Ovary (tissue), 9 donors: Measurements from ENCODE around the gene PPP6R2. TPM values are rescaled to one million over a fixed set of nuclear protein-coding genes. Genes with fewer than 3 reads are reported as not detected.

ENCODE experiments used
- DNase-seq, 5 donors: peaks; one replicate each; pipeline ENCODE4 v3.0.0-alpha.2; 2019 to 2020
- H3K27ac ChIP-seq, 2 donors: fragments of 200-600 bp; one replicate each; pipeline versions ENCODE4 v1.5.1 to v1.8.0; 2019 to 2022
- H3K27me3 ChIP-seq: fragments of 200-600 bp; one replicate; pipeline ENCODE4 v1.8.0; 2022
- H3K36me3 ChIP-seq: fragments of 200-600 bp; sonication (generic); one replicate; pipeline ENCODE4 v1.5.1; 2019
- H3K4me1 ChIP-seq: one replicate; pipeline ENCODE4 v1.8.1; 2013; ENCODE audit warnings: mild to moderate bottlenecking, moderate library complexity; ENCODE audit not compliant: insufficient read depth
- H3K4me3 ChIP-seq: fragments of 200-600 bp; sonication (generic); one replicate; pipeline ENCODE4 v1.5.1; 2017
- H3K9me3 ChIP-seq, 2 donors: fragments of 200-600 bp in 1 of 2; sonication (generic) in 1 of 2; one replicate each; pipeline versions ENCODE4 v1.5.1 to v1.8.1; 2013 to 2019; ENCODE audit warnings: mild to moderate bottlenecking in 1 of 2, moderate library complexity in 1 of 2
- CTCF ChIP-seq, 3 donors: fragments of 450-650 bp in 2 of 3; fragments of 200-600 bp in 1 of 3; IDR thresholded peaks; one replicate each; pipeline versions ENCODE4 v1.5.1 to v1.8.0; 2016 to 2022; ENCODE audit warnings: antibody characterized with exemption in 3 of 3, mild to moderate bottlenecking in 1 of 3
- EP300 ChIP-seq: sonication (generic); formaldehyde crosslinking; IDR thresholded peaks from one replicate; pipeline ENCODE4 v1.6.1; 2017; ENCODE audit warnings: antibody characterized with exemption
- POLR2A ChIP-seq: fragments of 450-650 bp; IDR thresholded peaks from one replicate; pipeline ENCODE4 v1.6.1; 2017; ENCODE audit warnings: antibody characterized with exemption, mild to moderate bottlenecking, moderate library complexity
- WGBS, 3 donors: extraction: QIAGEN DNeasy Blood & Tissue Kit in 1 of 3; methylation state at CpG; one replicate each; pipeline versions ENCODE4 v1.1.5 to v1.1.7; 2013 to 2017; 5-methylcytosine and 5-hydroxymethylcytosine counted together
- intact Hi-C, 4 donors: fragments of 100-400 bp; cut with DNase I; formaldehyde crosslinking; loops; one replicate each; pipeline versions ENCODE4 v1.11.0 to v1.15.1; 2022 to 2023
- polyA plus RNA-seq, 2 donors: library from polyadenylated mRNA; stranded (reverse); fragments of 200-250 nt in 1 of 2; fragments of 350-450 nt in 1 of 2; fragmentation: Illumina TruSeq in 1 of 2; extraction: RNeasy Lipid Tissue Mini Kit (QIAGEN cat#74804) in 1 of 2; gene quantifications; one replicate each; pipeline ENCODE4 v1.2.3, GENCODE V29; 2013 to 2014
- total RNA-seq, 7 donors: library from RNA; depleted of rRNA in 2 of 7; stranded (reverse); fragments of >200 nt in 2 of 7; fragmentation: NEBNext Ultra II Directional in 3 of 7; extraction: Animal tissue kit (Norgen Biotek cat#: 25700) in 3 of 7; gene quantifications; one replicate each; pipeline versions ENCODE4 v1.1.0 to v1.2.4, GENCODE V29; 2016 to 2023
- donor health status: DM: no; HTN: no; CAD: no; lungs with moderate emphysema.
- donor health status: DM: no; HTN: no; CAD: no.
- donor health status: Bipolar disorder and iron deficiency.
- donor health status: DM: yes; HTN: yes; CAD: no.
- donor health status: DM: no; HTN: no; CAD: no.
- donor health status: DM: yes; HTN: yes; CAD: no.

PPP6R2 gene
- total and polyA plus RNA-seq, 9 donors: 8.2 to 52.9 (median 35.1) TPM

- Histone ChIP-seq H3K4me3 (no peak overlapping the region), H3K27me3 (no peaks in the 10 kb centered on the region), H3K9me3 (no peaks in the 10 kb centered on the region), H3K27ac (no peak overlapping the region), H3K36me3 (no peaks in the 10 kb centered on the region), H3K4me1 (peaks cover 8% of the 10 kb centered on the region)
- peak in 2 of 5 donors; percentile 22 to 27 for DNase-seq
- TF ChIP-seq POLR2A (no peak), EP300 (no peak), CTCF (IDR thresholded peaks at IDR 0.05) (no peak)
- intact Hi-C loops: no loop called here
- 71 to 77% (median 76%) methylated on average over 23 of the region's 23 CpGs for WGBS, 3 donors
Observed at GRCh38 chr22:50311606-50312351, 31.3 kb upstream of the PPP6R2 start.

- Histone ChIP-seq H3K27me3 (no peaks in the 10 kb centered on the region), H3K27ac (no peak overlapping the region), H3K36me3 (no peaks in the 10 kb centered on the region), H3K4me3 (no peak overlapping the region), H3K9me3 (no peaks in the 10 kb centered on the region), H3K4me1 (peaks cover 8% of the 10 kb centered on the region)
- 91 to 95% (median 92%) methylated on average over 7 to 12 of the region's 12 CpGs for WGBS, 3 donors
- DNase-seq: no peak
- intact Hi-C loops: no loop called here
- no peak for TF ChIP-seq POLR2A
- TF ChIP-seq CTCF (IDR thresholded peaks at IDR 0.05): no peak
- no peak for TF ChIP-seq EP300
Observed at GRCh38 chr22:50312371-50312770, 30.8 kb upstream of the PPP6R2 start.

GRCh38 chr22:50313021-50313420 lies 30.1 kb upstream of the PPP6R2 start:
- no peak for TF ChIP-seq CTCF (IDR thresholded peaks at IDR 0.05)
- no peak for TF ChIP-seq POLR2A
- no peak for TF ChIP-seq EP300
- Histone ChIP-seq H3K4me1 (peaks cover 6% of the 10 kb centered on the region), H3K27ac (no peak overlapping the region), H3K4me3 (no peak overlapping the region), H3K36me3 (no peaks in the 10 kb centered on the region), H3K27me3 (no peaks in the 10 kb centered on the region), H3K9me3 (no peaks in the 10 kb centered on the region)
- DNase-seq: peak in 3 of 5 donors; percentile 23 to 41 (median 35)
- 64 to 83% (median 76%) methylated on average over 7 of the region's 7 CpGs for WGBS, 3 donors
- intact Hi-C loops: no loop called here

GRCh38 chr22:50313600-50313999 lies 29.5 kb upstream of the PPP6R2 start:
- H3K4me1 ChIP-seq: peaks cover 4% of the 10 kb centered on the region
- no peak overlapping the region for H3K27ac ChIP-seq
- no peak overlapping the region for H3K4me3 ChIP-seq
- no peaks in the 10 kb centered on the region for H3K36me3 ChIP-seq
- no peaks in the 10 kb centered on the region for H3K27me3 ChIP-seq
- intact Hi-C loops: no loop called here
- DNase-seq: no peak
- 82 to 91% (median 84%) methylated on average over 14 to 17 of the region's 17 CpGs for WGBS, 3 donors
- TF ChIP-seq POLR2A (no peak), EP300 (no peak), CTCF (IDR thresholded peaks at IDR 0.05) (no peak)
- no peaks in the 10 kb centered on the region for H3K9me3 ChIP-seq
